GM08714 (cell line): ENCODE measurements around the gene C4BPB.

Source experiments
- H3K4me3 ChIP-seq: fragments of 200-500 bp; sonication (Bioruptor generic); 2 replicates; pipeline ENCODE4 v1.5.1; 2014; ENCODE audit warnings: mild to moderate bottlenecking, low read length, inconsistent platforms
- ZNF274 ChIP-seq: IDR thresholded peaks from 2 replicates; pipeline ENCODE4 v1.6.1; 2012; ENCODE audit warnings: mild to moderate bottlenecking, low read depth, low read length

Gene C4BPB

DNA sequence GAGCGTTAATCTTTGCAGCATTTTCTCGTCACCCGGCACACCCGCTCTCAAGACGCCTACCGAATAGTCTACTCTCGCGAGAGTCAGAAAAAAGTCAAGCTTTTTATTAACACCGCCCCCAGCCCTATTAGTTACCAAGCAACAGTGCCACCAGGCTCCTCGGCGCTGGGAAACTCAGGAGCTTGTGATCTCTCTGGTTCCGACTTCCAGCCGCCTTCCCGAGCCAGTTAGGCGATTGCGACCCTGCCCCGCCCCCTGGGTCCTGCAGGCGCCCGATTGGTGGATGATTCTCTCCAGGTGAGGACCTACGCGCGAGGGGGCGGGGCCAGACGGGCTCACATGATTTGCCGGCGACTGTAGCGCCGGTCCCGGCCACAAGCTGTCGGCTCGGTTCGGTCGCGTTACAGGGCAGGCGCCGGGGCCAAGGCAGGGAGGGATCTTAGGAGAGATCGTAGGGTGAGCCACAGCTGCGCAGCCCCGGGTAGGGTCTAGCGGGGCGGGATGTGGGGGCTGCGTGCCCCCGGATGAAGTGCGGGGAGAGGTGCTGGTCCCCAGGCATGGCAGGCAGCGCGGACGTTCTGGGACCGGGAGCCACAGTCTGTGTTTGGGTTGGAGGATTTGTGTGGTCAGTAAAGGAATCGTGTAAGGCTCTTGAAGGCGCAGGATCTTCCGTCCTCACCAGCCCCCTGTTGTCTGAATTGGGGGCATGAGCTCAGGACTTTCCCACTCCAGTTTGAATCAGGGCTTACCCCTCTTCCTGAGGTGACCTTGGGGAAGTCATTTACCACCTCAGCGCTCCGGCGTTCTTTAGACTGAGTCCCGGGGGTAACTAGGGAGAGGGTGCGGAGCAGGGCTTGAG, 35.5 kb upstream of the C4BPB start, which contains the start of gene PFKFB2:
Gene PFKFB2 (plus strand): TSS at position 365 of the 859 bp plus-strand sequence. CDS start 1,443 bp downstream, outside the sequence.
- no peak for TF ChIP-seq ZNF274
- H3K4me3 ChIP-seq = peak within 1 kb of the TSS; percentile 67

DNA sequence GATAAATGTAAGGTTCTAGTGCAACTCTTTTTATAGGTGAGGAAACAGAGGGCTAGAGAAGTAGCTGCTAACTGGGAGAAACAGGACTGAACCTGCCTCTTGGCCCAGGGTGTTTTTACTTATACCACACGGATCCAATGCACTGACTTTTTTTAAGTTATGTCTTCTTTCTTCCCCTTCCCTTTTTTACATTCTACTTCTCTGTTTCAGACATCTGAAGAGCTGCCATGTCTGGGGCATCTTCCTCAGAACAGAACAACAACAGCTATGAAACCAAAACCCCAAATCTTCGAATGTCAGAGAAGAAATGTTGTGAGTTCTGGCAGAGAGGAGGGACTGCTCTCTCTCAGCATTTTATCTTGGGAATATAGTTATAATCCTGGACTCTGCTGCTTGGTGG, 34.2 kb upstream of the C4BPB start:
- TF ChIP-seq ZNF274 = no peak
- H3K4me3 ChIP-seq = no peak overlapping the region

DNA sequence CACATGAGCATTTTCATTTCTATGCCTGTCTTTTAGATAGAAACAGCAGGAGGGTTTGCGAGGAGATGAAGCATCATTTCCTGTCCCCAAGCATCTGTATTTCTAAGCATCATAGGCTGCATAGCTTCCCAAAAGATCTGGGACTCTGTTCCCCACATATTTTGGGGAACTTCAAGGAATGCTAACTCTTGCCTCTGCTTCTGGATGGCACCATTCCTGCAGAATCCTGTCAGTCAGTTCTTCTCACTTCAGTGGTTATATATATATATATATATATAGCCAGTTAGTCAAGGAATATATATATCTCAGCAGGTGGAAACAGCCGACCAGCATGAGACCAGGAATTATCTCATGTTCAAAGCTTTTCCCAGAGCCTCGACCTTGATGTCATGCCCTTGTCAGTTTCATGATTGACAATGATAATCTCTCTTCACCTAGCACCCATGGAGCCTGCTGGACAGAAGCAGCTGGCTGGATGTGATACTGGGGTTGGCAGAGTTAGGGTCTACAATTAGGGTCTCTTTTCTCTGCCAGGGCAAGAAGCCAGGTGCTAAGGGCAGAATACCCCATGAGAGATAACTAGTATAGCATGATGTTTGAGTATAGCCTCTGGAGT, 33.2 kb upstream of the C4BPB start:
- no peak overlapping the region for H3K4me3 ChIP-seq
- TF ChIP-seq ZNF274 = no peak

DNA sequence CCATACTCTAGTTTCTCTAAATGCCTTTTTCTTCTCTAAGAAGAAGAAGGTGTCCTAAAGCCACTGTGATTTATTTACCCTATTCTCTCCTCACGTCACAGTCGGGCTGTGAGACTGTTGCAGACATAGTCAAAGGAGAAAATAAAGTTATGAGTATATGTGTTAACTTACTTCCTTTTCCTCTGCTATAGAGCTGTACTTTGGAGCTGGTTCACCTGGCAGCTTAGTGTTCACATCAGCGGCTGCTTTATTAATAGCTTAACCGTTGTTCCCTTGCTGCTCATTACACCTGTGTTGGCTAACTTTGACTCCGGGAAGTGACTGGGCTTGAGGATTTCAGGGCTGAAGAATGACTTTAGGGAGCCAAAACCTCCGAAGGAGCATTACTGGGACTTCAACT, 32.0 kb upstream of the C4BPB start:
- no peak overlapping the region for H3K4me3 ChIP-seq

DNA sequence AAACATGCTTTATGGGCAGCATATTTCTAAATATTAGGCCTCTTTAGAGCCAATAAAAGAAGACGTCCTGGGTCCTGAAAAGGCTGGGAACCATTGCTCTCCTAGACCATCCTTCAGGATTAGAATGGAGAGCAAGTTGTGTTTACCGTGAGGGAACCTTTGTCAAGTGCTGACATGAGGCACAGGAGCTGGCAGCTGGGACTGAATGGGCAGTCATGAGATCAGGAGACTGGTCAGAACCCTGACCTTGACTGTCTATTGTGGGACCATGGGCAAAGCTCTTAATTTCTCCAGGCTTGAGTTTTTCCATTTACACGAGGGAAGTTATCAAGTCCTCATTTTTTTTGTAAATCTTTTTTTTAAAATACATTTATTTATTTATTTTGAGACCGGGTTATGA, 30.4 kb upstream of the C4BPB start:
- H3K4me3 ChIP-seq = no peak overlapping the region
- no peak for TF ChIP-seq ZNF274

More for the DNA sequence above, 32.0 kb upstream of the C4BPB start:
- TF ChIP-seq ZNF274 = no peak

DNA sequence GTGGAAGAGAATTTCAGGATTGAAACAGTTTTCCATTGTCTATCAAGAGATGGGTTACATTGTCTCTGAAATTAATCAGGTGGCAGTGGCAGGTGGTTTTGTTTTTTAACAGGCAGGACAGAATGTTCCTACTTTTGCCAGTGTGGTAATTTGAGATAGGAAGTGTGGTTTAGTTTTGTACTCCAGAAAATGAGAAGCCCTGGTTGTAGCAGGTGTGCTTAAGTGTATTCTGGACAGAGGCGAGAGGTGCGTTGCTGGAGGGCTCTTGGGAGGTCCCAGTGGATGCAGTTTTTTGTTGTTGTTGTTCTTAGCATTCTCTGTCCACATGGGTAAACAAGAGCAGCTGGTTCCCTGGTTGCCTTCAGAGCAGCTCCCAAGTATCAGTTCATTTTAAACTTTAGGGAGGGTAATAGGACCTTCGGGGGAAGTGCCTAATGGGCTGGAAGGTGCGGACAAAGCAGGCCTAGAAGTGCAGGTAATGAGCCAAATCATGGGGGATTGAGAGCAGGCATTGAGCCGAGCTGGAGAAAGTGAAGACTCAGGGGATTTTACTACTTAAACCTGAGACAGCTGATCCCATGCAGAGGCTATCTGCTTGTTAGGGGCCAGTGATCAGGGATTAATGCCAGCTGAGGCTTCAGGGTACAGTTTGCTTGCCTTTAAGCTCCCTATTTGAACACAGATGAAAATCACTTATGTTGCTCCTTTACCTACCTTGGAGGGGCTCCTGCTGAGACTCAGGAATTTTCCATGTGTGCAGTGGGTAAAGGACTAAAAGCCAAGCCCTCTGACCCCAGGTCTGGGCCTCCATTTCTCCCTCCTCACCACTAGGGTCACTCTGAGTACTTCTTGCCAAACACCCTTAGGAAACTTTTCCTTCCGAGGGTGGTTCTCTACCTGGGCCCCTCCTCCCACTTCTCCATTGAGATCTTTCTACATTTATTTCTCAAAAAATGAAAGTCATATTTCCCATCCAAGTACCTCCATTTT, 29.5 kb upstream of the C4BPB start:
- TF ChIP-seq ZNF274 = no peak
- H3K4me3 ChIP-seq = no peak overlapping the region

DNA sequence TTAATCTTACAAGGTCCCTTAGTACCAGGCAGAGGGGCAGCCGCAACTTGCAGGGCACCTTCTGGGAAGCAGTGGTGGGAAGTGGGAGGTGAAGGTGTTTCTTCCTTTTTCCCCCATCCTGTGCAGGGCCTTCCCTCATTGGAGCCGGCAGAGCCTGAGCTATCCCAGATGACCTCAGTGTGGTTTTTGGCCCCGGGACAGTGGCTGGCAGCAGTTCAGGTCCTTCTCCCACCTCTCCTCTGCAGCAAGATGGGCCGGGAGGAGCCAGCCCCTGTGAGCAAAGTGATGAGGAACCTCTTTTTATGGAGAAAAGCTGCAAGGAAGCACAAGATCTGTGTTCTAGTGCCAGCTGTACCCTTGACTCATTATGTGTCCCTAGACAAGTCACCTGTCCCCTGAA, 28.8 kb upstream of the C4BPB start:
- no peak for TF ChIP-seq ZNF274
- no peak overlapping the region for H3K4me3 ChIP-seq

DNA sequence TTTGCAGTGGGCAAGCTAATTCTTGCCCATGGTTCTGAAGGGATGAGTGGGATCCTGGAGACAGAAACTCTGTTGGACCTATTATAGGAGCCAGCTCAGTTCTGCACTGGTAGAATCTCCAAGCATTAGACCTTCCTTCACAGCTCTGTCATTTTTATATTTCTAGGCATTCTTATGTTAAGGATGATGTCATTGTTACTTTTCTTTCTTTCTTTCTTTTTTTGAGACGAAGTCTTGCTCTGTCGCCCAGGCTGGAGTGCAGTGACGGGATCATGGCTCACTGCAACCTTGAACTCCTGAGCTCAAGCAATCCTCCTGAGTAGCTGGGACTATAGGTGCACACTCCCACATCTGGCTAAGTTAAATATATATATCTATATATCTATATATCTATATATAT, 28.1 kb upstream of the C4BPB start:
- H3K4me3 ChIP-seq = no peak overlapping the region
- TF ChIP-seq ZNF274 = no peak

DNA sequence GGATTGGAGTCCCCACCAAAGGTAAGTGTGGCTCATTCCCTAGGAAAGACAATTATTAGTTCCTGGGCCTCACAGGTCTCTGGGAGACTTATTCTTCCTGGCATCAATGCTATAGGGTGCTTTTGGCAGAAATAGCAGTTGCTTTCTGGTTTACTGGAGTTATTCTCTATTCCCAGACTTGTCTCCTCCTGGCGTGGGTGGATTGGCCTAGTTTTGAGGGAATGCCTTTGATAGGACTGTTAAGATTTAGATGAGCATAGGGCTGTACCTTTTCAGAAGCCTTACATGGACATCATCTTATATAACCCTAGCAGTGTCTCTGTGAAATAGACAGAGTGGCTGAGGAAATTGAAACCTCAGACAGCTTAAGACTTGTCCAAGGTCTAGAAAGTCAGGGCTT, 26.6 kb upstream of the C4BPB start:
- TF ChIP-seq ZNF274 = no peak
- no peak overlapping the region for H3K4me3 ChIP-seq

DNA sequence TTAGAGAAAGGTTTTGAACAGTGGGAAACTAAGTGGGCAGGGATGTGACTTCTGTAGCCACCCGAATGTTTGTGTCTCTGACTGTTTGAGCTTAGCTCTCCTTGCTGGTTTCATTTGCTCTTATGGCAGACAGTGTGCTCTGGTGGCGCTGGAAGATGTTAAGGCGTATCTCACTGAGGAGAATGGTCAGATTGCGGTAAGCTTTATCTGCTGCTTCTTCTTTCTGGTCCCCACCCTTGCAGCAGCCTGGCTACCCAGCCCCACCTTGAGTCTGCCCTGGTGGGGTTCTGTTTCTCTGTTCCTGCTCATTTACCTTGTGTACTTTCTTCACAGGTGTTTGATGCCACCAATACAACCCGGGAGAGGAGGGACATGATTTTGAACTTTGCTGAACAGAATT, 25.6 kb upstream of the C4BPB start:
- TF ChIP-seq ZNF274 = no peak
- no peak overlapping the region for H3K4me3 ChIP-seq

DNA sequence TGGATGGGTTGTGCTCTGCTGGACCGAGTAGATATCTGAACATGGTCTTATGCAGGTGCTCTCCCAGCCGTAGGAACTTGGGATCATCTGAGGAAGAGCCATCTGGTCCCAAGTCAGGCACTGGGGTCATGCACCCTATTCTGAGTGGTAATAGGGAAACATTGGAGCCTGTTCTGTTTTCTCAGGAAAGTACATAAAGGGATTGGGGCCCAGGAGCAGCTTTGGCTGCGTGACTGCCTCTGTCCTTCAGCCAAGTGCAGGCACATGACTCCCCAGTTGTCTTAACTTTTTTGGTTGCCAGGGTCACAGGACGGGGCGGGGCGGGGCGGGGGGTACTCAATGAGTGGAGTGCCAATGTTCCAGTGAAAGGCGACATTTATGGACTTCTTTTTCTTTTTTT, 24.1 kb upstream of the C4BPB start:
- H3K4me3 ChIP-seq = no peak overlapping the region
- no peak for TF ChIP-seq ZNF274

DNA sequence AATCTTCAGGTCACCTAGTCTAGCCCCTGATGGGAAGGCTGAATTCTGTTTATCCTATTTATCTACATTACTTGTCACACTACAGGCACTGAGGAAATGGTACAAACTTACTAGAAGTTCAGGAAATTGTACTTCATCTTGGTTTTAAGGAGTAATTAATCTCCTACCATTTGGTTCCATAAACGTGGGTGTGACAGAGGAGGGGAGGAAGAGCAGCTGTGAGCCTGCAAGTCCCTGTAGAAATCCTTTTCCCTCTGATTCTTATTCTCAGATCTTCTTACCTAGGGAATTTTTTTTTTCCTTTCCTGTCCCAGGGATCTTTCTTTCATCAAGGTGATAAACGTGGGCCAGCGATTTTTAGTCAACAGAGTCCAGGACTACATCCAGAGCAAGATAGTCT, 21.5 kb upstream of the C4BPB start:
- H3K4me3 ChIP-seq = no peak overlapping the region
- no peak for TF ChIP-seq ZNF274

DNA sequence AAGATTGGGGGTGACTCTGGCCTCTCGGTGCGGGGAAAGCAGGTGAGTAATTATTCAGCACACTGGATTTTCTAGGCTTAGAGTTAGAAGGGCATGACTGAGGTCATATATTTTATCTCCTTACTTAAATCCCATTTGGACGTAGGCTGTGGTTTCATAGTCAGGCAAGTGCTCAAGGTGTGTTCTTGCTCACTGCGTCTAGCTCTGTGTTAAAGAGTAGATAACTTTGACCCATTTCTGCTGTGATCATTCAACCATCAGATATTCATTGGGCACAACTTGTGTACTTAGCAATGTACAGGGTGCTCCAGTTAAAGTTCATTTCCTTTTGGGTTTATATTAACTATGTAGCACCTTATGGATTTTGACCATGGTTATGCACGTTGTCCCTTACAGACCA, 21.0 kb upstream of the C4BPB start:
- no peak for TF ChIP-seq ZNF274
- no peak overlapping the region for H3K4me3 ChIP-seq

DNA sequence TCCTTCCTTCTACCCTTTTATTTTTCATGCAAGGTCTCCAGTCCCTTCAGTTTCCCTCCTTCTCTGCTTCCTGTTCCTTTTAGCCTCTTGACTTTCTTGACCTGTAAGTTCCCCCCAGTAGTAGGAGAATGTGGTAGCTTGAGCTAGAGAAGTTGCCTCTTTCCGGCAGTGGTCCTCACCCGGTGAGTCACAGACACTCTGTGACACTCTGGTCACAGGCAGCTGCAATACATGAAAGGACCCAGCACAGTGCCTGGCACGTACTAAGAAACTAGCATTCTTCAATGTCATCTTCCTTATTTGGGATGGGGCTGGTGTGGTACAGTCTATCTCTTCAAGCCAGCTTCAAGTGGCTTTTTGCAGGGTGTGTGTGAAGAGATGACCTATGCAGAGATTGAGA, 19.6 kb upstream of the C4BPB start:
- no peak overlapping the region for H3K4me3 ChIP-seq
- TF ChIP-seq ZNF274 = no peak
